ENCODE results near the gene ABHD6.
A peak's percentile ranks its signal among the peaks of the same experiment; 100 is the strongest.

The ABHD6 gene

GRCh38 chr3:58334506-58334884 lies 96.9 kb downstream of the ABHD6 start:
- no peak for DNase-seq (ENCODE audit: low read depth in 1 of 2, low spot score in 1 of 2)
- no peaks in the 10 kb centered on the region for H3K27me3 ChIP-seq (ENCODE audit: insufficient read depth, poor library complexity, severe bottlenecking)
- peak overlapping the region; percentile 59 for H3K4me3 ChIP-seq (replicated peaks; ENCODE audit: insufficient read depth, low read length)
- peak overlapping the region; percentile 92 for H3K27ac ChIP-seq (replicated peaks)
- TF ChIP-seq POLR2AphosphoS5 (IDR thresholded peaks at IDR 0.05; ENCODE audit: low read depth) (no peak), REST (IDR thresholded peaks at IDR 0.05; ENCODE audit: insufficient replicate concordance, low read depth) (no peak), CTCF (IDR thresholded peaks at IDR 0.05; ENCODE audit: insufficient read depth, low read length) (no peak), SPI1 (IDR thresholded peaks at IDR 0.05; ENCODE audit: borderline replicate concordance, low read depth) (no peak), GABPA (IDR thresholded peaks at IDR 0.05; ENCODE audit: low read depth) (no peak)

- peak overlapping the region; percentile 92 for H3K27ac ChIP-seq (replicated peaks)
- TF ChIP-seq GABPA (IDR thresholded peaks at IDR 0.05; ENCODE audit: low read depth) = no peak
- no peak for TF ChIP-seq SPI1 (IDR thresholded peaks at IDR 0.05; ENCODE audit: borderline replicate concordance, low read depth)
- no peak for TF ChIP-seq REST (IDR thresholded peaks at IDR 0.05; ENCODE audit: insufficient replicate concordance, low read depth)
- no peak for TF ChIP-seq CTCF (IDR thresholded peaks at IDR 0.05; ENCODE audit: insufficient read depth, low read length)
- no peak for TF ChIP-seq POLR2AphosphoS5 (IDR thresholded peaks at IDR 0.05; ENCODE audit: low read depth)
- no peaks in the 10 kb centered on the region for H3K27me3 ChIP-seq (ENCODE audit: insufficient read depth, poor library complexity, severe bottlenecking)
- no peak for DNase-seq (ENCODE audit: low read depth in 1 of 2, low spot score in 1 of 2)
- H3K4me3 ChIP-seq (replicated peaks; ENCODE audit: insufficient read depth, low read length) = peak overlapping the region; percentile 22
Measured at GRCh38 chr3:58335652-58335947, 98.0 kb downstream of the ABHD6 start.

- no peak for DNase-seq (ENCODE audit: low read depth in 1 of 2, low spot score in 1 of 2)
- no peak for TF ChIP-seq POLR2AphosphoS5 (IDR thresholded peaks at IDR 0.05; ENCODE audit: low read depth)
- no peak for TF ChIP-seq REST (IDR thresholded peaks at IDR 0.05; ENCODE audit: insufficient replicate concordance, low read depth)
- no peak for TF ChIP-seq SPI1 (IDR thresholded peaks at IDR 0.05; ENCODE audit: borderline replicate concordance, low read depth)
- TF ChIP-seq GABPA (IDR thresholded peaks at IDR 0.05; ENCODE audit: low read depth) = no peak
- no peak for TF ChIP-seq CTCF (IDR thresholded peaks at IDR 0.05; ENCODE audit: insufficient read depth, low read length)
- peak overlapping the region; percentile 92 for H3K27ac ChIP-seq (replicated peaks)
- no peaks in the 10 kb centered on the region for H3K27me3 ChIP-seq (ENCODE audit: insufficient read depth, poor library complexity, severe bottlenecking)
- H3K4me3 ChIP-seq (replicated peaks; ENCODE audit: insufficient read depth, low read length) = peak overlapping the region; percentile 17; the same call in 1 of the 2 replicates
Measured at GRCh38 chr3:58336135-58336882, 98.7 kb downstream of the ABHD6 start.
